PC-9 (cell line): ENCODE measurements around the gene POMGNT2.
"Not testable (repeated sequence)": the region's sequence is repeated elsewhere in the genome, so short reads cannot be mapped to it uniquely, and the experiment has no call there.

Experiments used
- EZH2 ChIP-seq: fragments of 200-600 bp; sonication (generic); IDR thresholded peaks from 2 replicates; pipeline ENCODE4 v1.8.0; 2017; ENCODE audit warnings: antibody characterized with exemption, low read depth
- TF ChIP-seq, protein P1 (sequence below): fragments of 200-600 bp; sonication (generic); conservative IDR thresholded peaks from 2 replicates; pipeline ENCODE4 v1.6.1; 2017; ENCODE audit warnings: mixed run types, antibody characterized with exemption, mild to moderate bottlenecking, moderate library complexity

DNA sequence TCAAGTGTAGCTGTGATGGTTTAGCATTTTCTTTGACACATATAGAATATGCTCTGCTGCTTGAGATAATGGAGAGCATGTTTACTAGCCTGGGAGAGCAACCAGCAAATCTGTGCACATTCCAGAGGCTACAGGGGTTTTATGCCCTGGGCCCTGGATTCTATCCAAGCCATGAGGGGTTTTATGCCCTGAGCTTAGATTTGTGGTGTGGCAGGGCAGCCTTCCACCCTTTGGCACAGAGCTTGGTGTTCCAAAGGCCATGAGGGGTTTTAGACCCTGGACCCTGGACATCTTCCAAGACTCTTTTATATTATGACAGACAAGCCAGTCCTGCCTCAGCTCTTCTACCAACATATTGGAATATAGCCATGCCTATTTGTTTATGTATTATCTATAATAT is 60.8 kb downstream of the POMGNT2 start:
- TF ChIP-seq, protein P1, sequence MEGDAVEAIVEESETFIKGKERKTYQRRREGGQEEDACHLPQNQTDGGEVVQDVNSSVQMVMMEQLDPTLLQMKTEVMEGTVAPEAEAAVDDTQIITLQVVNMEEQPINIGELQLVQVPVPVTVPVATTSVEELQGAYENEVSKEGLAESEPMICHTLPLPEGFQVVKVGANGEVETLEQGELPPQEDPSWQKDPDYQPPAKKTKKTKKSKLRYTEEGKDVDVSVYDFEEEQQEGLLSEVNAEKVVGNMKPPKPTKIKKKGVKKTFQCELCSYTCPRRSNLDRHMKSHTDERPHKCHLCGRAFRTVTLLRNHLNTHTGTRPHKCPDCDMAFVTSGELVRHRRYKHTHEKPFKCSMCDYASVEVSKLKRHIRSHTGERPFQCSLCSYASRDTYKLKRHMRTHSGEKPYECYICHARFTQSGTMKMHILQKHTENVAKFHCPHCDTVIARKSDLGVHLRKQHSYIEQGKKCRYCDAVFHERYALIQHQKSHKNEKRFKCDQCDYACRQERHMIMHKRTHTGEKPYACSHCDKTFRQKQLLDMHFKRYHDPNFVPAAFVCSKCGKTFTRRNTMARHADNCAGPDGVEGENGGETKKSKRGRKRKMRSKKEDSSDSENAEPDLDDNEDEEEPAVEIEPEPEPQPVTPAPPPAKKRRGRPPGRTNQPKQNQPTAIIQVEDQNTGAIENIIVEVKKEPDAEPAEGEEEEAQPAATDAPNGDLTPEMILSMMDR: not testable (repeated sequence)
- TF ChIP-seq EZH2: not testable (repeated sequence)
